Progenitor cell of endocrine pancreas (in vitro differentiated cells): ENCODE results near the gene SLC8B1. TPM values are rescaled to one million over a fixed set of nuclear protein-coding genes. Genes with fewer than 3 reads are reported as not detected.

Experiments
- DNase-seq: peaks from one replicate; pipeline ENCODE4 v3.0.0; 2021; ENCODE audit warnings: low spot score; ENCODE audit not compliant: unreplicated experiment
- H3K27ac Mint-ChIP-seq: 2 replicates; pipeline ENCODE4 v1.8.0; 2021; ENCODE audit warnings: mild to moderate bottlenecking, moderate library complexity, mixed read lengths
- H3K27me3 Mint-ChIP-seq: 2 replicates; pipeline ENCODE4 v1.8.0; 2021; ENCODE audit warnings: mixed read lengths
- H3K36me3 Mint-ChIP-seq: 2 replicates; pipeline ENCODE4 v1.8.0; 2022; ENCODE audit warnings: mixed read lengths; ENCODE audit not compliant: insufficient read depth
- H3K4me1 Mint-ChIP-seq: 2 replicates; pipeline ENCODE4 v1.8.0; 2021; ENCODE audit warnings: low read depth, mixed read lengths
- H3K4me3 Mint-ChIP-seq: 2 replicates; pipeline ENCODE4 v1.8.0; 2021; ENCODE audit warnings: low read depth, mild to moderate bottlenecking, moderate library complexity, mixed read lengths
- H3K9me3 Mint-ChIP-seq: 2 replicates; pipeline ENCODE4 v1.8.0; 2021; ENCODE audit warnings: low read depth, mixed read lengths
- total RNA-seq: library from RNA; stranded (reverse); gene quantifications from 2 replicates; pipeline ENCODE4 v1.2.1, GENCODE V29; 2021
- TF ChIP-seq, protein P1 (sequence below): fragments of 200-600 bp; sonication (generic); IDR thresholded peaks from one replicate; pipeline ENCODE4 v1.5.0; 2021; ENCODE audit warnings: antibody characterized with exemption, mild to moderate bottlenecking; ENCODE audit not compliant: unreplicated experiment

SLC8B1 gene
- total RNA-seq, 1 donor from 2014 or later: 9.8 TPM

GRCh38 chr12:113351089-113351488 is 16.2 kb upstream of the SLC8B1 start:
- H3K4me3 Mint-ChIP-seq: no peak overlapping the region
- H3K27me3 Mint-ChIP-seq: peaks cover 15% of the 10 kb centered on the region
- no peak overlapping the region for H3K27ac Mint-ChIP-seq
- DNase-seq: no peak
- TF ChIP-seq, protein P1, sequence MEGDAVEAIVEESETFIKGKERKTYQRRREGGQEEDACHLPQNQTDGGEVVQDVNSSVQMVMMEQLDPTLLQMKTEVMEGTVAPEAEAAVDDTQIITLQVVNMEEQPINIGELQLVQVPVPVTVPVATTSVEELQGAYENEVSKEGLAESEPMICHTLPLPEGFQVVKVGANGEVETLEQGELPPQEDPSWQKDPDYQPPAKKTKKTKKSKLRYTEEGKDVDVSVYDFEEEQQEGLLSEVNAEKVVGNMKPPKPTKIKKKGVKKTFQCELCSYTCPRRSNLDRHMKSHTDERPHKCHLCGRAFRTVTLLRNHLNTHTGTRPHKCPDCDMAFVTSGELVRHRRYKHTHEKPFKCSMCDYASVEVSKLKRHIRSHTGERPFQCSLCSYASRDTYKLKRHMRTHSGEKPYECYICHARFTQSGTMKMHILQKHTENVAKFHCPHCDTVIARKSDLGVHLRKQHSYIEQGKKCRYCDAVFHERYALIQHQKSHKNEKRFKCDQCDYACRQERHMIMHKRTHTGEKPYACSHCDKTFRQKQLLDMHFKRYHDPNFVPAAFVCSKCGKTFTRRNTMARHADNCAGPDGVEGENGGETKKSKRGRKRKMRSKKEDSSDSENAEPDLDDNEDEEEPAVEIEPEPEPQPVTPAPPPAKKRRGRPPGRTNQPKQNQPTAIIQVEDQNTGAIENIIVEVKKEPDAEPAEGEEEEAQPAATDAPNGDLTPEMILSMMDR: no peak
- H3K9me3 Mint-ChIP-seq: no peaks in the 10 kb centered on the region
- no peaks in the 10 kb centered on the region for H3K36me3 Mint-ChIP-seq
- no peaks in the 10 kb centered on the region for H3K4me1 Mint-ChIP-seq

DNA sequence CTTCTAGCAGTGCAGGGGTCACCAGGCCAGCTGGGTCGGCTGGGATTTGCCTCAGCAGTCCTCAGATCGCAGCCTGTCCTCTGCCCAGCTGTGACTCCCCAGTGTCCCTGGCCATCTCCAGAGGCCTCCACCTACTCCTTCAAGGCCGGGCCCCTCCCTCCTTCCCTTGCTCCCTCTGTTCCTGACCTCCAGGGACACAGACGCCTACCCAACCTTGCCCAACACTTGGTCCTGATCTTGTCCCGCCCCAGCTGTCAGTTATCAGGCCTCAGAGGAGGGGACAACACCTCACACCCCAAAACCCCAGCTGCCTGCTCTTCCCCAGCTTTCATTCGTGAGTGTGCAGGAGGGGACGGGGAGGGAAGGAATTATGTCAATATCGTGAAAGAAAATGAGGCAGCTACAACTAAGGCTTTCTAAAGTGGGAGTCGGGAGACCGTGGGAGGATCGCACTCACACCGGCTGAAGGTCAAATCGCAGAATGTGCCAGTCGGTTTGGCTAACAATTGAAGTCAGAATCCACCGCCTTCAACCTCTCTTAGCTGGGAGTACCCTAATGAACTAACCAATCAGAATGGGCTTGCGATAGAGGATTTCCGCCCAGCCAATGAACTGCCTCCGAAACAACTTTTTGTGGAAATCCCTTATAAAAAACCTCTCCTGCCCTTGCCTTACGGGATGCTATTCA is 14.1 kb upstream of the SLC8B1 start:
- Mint-ChIP-seq H3K27ac (no peak overlapping the region), H3K9me3 (no peaks in the 10 kb centered on the region), H3K36me3 (no peaks in the 10 kb centered on the region), H3K4me1 (no peaks in the 10 kb centered on the region), H3K27me3 (peaks cover 15% of the 10 kb centered on the region), H3K4me3 (no peak overlapping the region)
- TF ChIP-seq, protein P1: no peak
- no peak for DNase-seq

GRCh38 chr12:113347892-113348291 is 13.0 kb upstream of the SLC8B1 start:
- Mint-ChIP-seq H3K4me1 (no peaks in the 10 kb centered on the region), H3K36me3 (no peaks in the 10 kb centered on the region), H3K27ac (no peak overlapping the region), H3K9me3 (no peaks in the 10 kb centered on the region), H3K4me3 (no peak overlapping the region), H3K27me3 (peaks cover 15% of the 10 kb centered on the region)
- no peak for DNase-seq
- TF ChIP-seq, protein P1: no peak

DNA sequence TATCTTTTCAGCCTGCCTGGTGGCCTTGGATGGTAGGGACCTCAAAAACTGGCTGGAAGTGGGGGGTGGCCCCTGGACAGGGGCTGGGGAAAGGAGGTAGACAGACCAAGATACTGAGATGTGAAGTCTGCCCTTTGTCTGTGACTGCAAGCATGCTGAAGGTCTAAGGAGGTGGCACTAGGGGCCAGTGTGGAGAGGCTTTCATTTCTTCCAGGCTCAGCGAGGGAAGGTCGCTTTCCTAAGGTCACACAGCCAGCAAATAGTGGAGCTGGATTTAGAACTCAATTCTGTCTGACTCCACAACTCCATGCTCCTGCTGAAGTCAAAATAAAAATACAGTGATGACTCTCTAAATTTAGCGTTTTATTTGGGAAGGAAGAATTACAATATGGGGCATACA is 12.2 kb upstream of the SLC8B1 start:
- TF ChIP-seq, protein P1: no peak
- DNase-seq: no peak
- H3K27me3 Mint-ChIP-seq: peaks cover 10% of the 10 kb centered on the region
- H3K4me3 Mint-ChIP-seq: no peak overlapping the region
- no peak overlapping the region for H3K27ac Mint-ChIP-seq
- H3K9me3 Mint-ChIP-seq: no peaks in the 10 kb centered on the region
- no peaks in the 10 kb centered on the region for H3K4me1 Mint-ChIP-seq
- no peaks in the 10 kb centered on the region for H3K36me3 Mint-ChIP-seq

DNA sequence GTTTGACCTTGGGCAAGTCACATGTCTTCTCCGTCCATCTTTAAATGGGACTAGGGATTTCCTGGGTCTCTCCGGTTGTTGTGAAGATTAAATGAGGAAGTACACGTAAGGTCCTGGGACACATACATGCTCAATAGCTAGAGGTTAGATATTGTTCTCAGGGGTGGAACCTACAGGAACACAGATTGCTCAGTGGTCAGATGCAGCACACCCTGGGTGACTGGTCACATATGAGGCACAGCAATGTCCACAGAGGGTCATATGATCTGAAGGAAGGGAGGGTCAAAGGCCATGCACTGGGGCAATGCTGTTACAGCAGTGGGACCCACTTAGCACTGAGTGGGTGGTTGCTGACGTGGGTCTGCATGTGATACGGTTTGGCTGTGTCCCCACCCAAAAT is 11.4 kb upstream of the SLC8B1 start:
- TF ChIP-seq, protein P1: no peak
- H3K4me1 Mint-ChIP-seq: no peaks in the 10 kb centered on the region
- H3K27me3 Mint-ChIP-seq: peaks cover 12% of the 10 kb centered on the region
- H3K4me3 Mint-ChIP-seq: no peak overlapping the region
- H3K27ac Mint-ChIP-seq: no peak overlapping the region
- no peaks in the 10 kb centered on the region for H3K36me3 Mint-ChIP-seq
- DNase-seq: no peak
- H3K9me3 Mint-ChIP-seq: no peaks in the 10 kb centered on the region
